ENCODE measurements around the gene C19orf81. TPM values are rescaled to one million over a fixed set of nuclear protein-coding genes. Genes with fewer than 3 reads are reported as not detected.

C19orf81 gene
- total RNA-seq: 1 to 10 TPM in 1 of 2 donors, not detected in 1; 2.5 TPM
- polyA plus RNA-seq: 1 to 10 TPM; 1.3 to 1.7 TPM
- long read RNA-seq, donor 1: 0 reads
- long read RNA-seq, donor 2: 0 reads
- long read RNA-seq, donor 3: 0 reads
- long read RNA-seq, donor 4: 0 reads
- long read RNA-seq, donor 5: 0 reads

DNA sequence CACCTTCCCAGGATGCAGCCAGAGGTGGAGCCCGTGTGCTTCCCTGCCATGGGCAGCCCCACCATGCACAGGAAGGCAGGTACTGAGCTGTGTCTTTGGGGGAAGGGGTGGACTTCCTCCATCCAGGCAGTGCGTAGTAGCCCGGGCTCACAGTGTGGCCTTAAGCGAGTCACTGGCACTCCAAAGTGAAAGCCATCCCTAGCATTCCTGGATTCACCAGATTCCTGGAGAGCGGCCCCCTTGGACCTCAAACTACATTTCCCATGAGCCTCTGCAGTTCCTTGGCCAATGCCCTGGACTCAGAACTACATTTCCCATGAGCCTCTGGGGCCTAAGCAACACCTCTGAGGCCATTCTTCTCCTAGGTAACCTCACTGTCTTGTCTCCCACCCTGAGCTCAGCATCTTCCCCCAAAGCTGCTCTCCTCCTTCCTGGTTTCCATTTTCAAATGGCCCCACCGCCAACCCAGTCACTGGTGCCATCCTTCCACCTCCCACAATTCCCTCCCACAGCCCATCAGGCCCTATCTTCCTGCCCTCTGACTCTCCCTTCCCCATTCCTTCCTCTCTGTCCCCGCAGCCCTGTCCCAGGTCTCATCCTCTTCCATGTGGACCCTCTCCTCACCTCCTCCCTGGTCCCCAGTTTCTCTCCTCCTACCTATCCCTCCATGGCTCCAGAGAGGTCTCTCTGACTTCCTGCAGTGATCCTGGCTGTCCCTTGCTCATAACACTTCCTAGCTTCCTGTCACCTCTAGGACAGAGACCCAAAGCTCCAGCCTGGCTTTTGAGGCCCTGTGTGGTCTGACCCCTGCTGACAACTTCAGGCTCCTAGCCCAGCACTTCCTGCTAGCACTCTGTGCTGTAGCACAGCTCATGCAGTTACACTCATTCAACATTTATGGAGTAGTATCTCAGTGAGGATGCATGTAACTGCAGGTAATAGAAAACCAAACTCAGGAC, at the start of gene C19orf81:
TSS of gene C19orf81 (plus strand) at position 13 of the 959 bp plus-strand sequence. CDS start at position 13, 0 bp downstream.
- no peaks in the 10 kb centered on the region for H3K36me3 ChIP-seq (ENCODE audit: control insufficient read depth in 4 of 4, insufficient read depth in 4 of 4, low read length in 4 of 4)
- DNase-seq: no peak
- TF ChIP-seq CTCF (IDR thresholded peaks at IDR 0.05; ENCODE audit: control extremely low read depth, extremely low read depth): no peak
- H3K4me3 ChIP-seq: no peak within 1 kb of the TSS
- ATAC-seq (ENCODE audit: insufficient read depth, low FRiP score): no peak
- peaks cover 0 to 7% (median under 1%) of the 10 kb centered on the region in 4 donors for H3K9me3 ChIP-seq (ENCODE audit: control insufficient read depth in 4 of 4, insufficient read depth in 3 of 4, low read length in 3 of 4)
- no peaks in the 10 kb centered on the region for H3K4me1 ChIP-seq (ENCODE audit: control insufficient read depth in 5 of 5, insufficient read depth in 5 of 5, low read length in 5 of 5)
- no peak within 1 kb of the TSS for H3K9ac ChIP-seq (ENCODE audit: insufficient read depth in 1 of 2, low read length in 2 of 2)
- H3K27me3 ChIP-seq (ENCODE audit: control insufficient read depth in 3 of 3, insufficient read depth in 3 of 3, low read length in 2 of 3): peaks cover 3 to 23% (median 3%) of the 10 kb centered on the region in 3 donors
- no peak within 1 kb of the TSS for H3K27ac ChIP-seq (ENCODE audit: low read depth in 1 of 2, low read length in 1 of 2)
- WGBS, 2 donors: 28 to 33% methylated on average over 7 of the region's 7 CpGs

DNA sequence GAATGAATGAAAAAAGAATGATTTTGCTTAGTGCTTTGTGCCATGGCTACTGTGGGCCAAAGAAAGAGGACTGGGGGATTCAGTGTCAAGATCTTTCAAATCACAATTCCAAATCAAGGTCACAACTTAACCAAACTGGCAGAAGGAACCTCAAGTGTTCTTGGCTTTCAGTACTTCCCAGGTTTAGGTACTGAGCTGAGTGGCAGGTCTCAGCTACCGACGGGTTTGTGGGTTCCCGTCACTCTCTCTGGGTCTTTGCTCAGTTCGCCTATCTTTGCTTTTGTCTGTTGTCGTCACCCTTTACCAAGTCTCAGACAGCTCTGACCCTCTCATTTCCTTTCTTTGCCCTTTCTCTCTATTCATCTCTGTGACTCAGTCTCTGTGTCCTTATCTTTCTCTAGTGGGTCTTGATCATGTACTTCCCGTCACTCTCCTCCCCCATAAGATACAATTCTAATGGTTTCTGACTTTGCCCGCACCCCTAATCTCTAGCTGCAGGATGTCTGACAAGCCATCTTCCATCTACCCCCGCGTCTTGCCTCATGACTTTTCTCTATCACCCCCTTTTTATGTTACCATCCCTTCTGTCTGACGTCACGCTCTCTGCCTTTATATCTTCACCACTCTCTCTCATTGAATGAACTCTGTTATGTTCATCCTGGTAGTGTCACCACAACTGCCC, 47.7 kb upstream of the C19orf81 start:
- Histone ChIP-seq H3K27me3 (ENCODE audit: control insufficient read depth in 3 of 3, insufficient read depth in 3 of 3, low read length in 2 of 3) (peaks cover 0 to 33% (median 23%) of the 10 kb centered on the region in 3 donors), H3K36me3 (ENCODE audit: control insufficient read depth in 4 of 4, insufficient read depth in 4 of 4, low read length in 4 of 4) (no peaks in the 10 kb centered on the region), H3K9ac (ENCODE audit: insufficient read depth in 1 of 2, low read length in 2 of 2) (no peak overlapping the region), H3K9me3 (ENCODE audit: control insufficient read depth in 4 of 4, insufficient read depth in 3 of 4, low read length in 3 of 4) (peaks cover 0 to 6% (median 0%) of the 10 kb centered on the region in 4 donors), H3K4me3 (no peak overlapping the region), H3K27ac (ENCODE audit: low read depth in 1 of 2, low read length in 1 of 2) (no peak overlapping the region), H3K4me1 (ENCODE audit: control insufficient read depth in 5 of 5, insufficient read depth in 5 of 5, low read length in 5 of 5) (no peaks in the 10 kb centered on the region)
- DNase-seq: no peak
- no peak for TF ChIP-seq CTCF (IDR thresholded peaks at IDR 0.05; ENCODE audit: control extremely low read depth, extremely low read depth)
- no peak for ATAC-seq (ENCODE audit: insufficient read depth, low FRiP score)
- 60 to 79% methylated on average over 11 of the region's 11 CpGs for WGBS, 2 donors

DNA sequence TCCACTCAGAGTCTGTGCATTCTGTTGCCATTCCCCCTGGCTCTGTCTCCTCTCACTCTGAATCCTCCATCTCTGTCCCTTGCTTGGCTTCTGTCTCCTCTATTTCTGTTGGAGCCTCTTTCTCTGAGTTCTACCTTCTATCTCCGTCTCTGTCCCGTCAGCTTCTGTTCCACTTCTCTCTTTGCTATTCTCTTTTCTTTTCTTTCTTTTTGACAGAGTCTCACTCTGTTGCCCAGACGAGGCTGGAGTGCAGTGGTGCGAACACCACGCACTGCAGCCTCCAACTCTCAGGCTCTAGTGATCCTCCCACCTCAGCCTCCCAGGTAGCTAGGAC, 47.2 kb upstream of the C19orf81 start:
- no peaks in the 10 kb centered on the region for H3K36me3 ChIP-seq (ENCODE audit: control insufficient read depth in 4 of 4, insufficient read depth in 4 of 4, low read length in 4 of 4)
- no peak for TF ChIP-seq CTCF (IDR thresholded peaks at IDR 0.05; ENCODE audit: control extremely low read depth, extremely low read depth)
- H3K4me3 ChIP-seq: no peak overlapping the region
- H3K9me3 ChIP-seq (ENCODE audit: control insufficient read depth in 4 of 4, insufficient read depth in 3 of 4, low read length in 3 of 4): peaks cover 0 to 8% (median 0%) of the 10 kb centered on the region in 4 donors
- 85 to 88% methylated on average over 5 of the region's 5 CpGs for WGBS, 2 donors
- DNase-seq: no peak
- H3K27me3 ChIP-seq (ENCODE audit: control insufficient read depth in 3 of 3, insufficient read depth in 3 of 3, low read length in 2 of 3): peaks cover 0 to 36% (median 28%) of the 10 kb centered on the region in 3 donors
- no peaks in the 10 kb centered on the region for H3K4me1 ChIP-seq (ENCODE audit: control insufficient read depth in 5 of 5, insufficient read depth in 5 of 5, low read length in 5 of 5)
- no peak for ATAC-seq (ENCODE audit: insufficient read depth, low FRiP score)
- no peak overlapping the region for H3K27ac ChIP-seq (ENCODE audit: low read depth in 1 of 2, low read length in 1 of 2)
- no peak overlapping the region for H3K9ac ChIP-seq (ENCODE audit: insufficient read depth in 1 of 2, low read length in 2 of 2)

Measured in lung (tissue), 16 donors.